Myometrial cell (primary cell): ENCODE results near the gene TNIP1. TPM values are rescaled to one million over a fixed set of nuclear protein-coding genes. Genes with fewer than 3 reads are reported as not detected.

Experiments
- total RNA-seq: library from RNA; depleted of rRNA; stranded (reverse); fragments of >200 nt; gene quantifications from 2 replicates; pipeline ENCODE4 v1.2.3, GENCODE V29; 2015

The TNIP1 gene
- total RNA-seq, result 51.0 and 61.0 TPM in 2 replicates

GRCh38 chr5:151080613-151081430 lies at the start of gene TNIP1:
TNIP1 (minus strand) TSS chr5:151081034; CDS start chr5:151065095, 15,939 bp downstream.

GRCh38 chr5:151020304-151021110 lies 60.3 kb downstream of the TNIP1 start, which contains the start of gene GPX3:
GPX3 (plus strand) TSS chr5:151020591; CDS start chr5:151020655, 64 bp downstream.

Other genes with a start within 250 kb of the TNIP1 start
- gene IRGM, start 234.5 kb downstream of the TNIP1 start, total RNA-seq, result not detected in 2 replicates
- gene ZNF300, start 176.1 kb downstream of the TNIP1 start, total RNA-seq, result 3.2 and 5.7 TPM in 2 replicates
- gene GPX3, start 60.4 kb downstream of the TNIP1 start, total RNA-seq, result 2.7 and 10.1 TPM in 2 replicates
- 558 and 610 TPM in 2 replicates for gene ANXA6, start 76.7 kb upstream of the TNIP1 start, total RNA-seq
- 6.3 and 9.4 TPM in 2 replicates for gene CCDC69, start 143.1 kb upstream of the TNIP1 start, total RNA-seq
- 20.7 and 25.1 TPM in 2 replicates for gene GM2A, start 172.2 kb upstream of the TNIP1 start, total RNA-seq
- gene SLC36A3, start 222.7 kb upstream of the TNIP1 start, total RNA-seq, result not detected in 2 replicates